CD4-positive, alpha-beta T cell treated with Interleukin-6 for 4 hours (primary cell): ENCODE data around the gene WDR74.

Source experiments
- DNase-seq: peaks from one replicate; pipeline ENCODE4 v3.0.0-alpha.2; 2020; ENCODE audit warnings: mixed read lengths

Gene WDR74

DNA sequence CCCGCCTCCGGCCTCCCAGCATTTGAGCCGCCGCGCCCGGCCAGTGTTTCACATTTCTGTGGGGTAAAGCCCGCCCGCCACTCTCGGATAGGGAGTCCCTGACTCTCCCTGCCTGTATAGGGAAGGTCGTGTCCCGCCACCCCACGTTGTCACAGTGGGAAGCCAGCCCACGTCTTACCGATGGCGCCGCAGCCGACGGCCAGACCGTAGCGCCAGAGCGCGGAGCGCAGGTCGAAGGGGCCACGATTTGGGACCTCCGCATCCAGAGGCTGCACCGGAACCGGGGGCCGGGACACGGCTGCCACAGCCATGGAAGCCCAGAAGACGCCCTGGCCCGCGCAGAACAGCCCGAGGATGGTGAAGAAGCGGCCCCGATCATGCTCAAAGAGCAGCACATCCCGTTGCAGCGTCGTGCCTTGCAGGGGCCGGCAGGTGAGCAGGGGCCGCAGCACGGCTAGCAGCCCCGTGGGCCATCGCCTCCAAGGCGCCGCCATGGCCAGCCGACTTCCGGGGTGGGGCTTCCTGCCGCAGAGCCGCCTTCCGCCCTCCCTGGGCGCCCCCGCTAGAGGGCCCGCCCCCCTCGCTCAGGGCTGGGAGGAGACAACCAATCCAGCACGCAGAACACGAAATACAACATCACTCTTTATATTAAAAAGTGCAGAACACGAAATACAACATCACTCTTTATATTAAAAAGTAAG is 47.7 kb downstream of the WDR74 start, which contains the start of gene TMEM223:
Gene TMEM223, minus strand, starts transcription at position 506 of the 701 bp plus-strand sequence. Its CDS starts 12 bp downstream, at position 494.
- DNase-seq: peak; percentile 94

GRCh38 chr11:62789576-62789975 is 49.8 kb downstream of the WDR74 start:
- no peak for DNase-seq

DNA sequence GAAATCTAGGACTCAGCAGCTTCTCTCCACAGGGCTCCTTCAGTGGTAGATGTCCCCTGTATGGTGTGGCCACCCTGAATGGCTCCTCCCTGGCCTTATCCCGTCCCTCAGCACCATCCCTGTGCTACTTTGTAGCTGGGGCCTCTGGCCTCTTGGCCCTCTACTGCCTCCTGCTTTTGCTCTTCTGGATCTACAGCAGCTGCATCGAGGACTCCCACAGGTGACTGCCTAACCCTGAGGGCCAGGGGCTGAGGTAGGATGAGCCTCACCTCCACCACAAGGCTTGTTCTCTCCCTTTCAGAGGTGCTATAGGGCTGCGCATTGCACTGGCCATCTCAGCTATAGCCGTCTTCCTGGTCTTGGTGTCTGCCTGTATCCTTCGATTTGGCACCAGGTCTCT is 50.4 kb downstream of the WDR74 start:
- DNase-seq: no peak

DNA sequence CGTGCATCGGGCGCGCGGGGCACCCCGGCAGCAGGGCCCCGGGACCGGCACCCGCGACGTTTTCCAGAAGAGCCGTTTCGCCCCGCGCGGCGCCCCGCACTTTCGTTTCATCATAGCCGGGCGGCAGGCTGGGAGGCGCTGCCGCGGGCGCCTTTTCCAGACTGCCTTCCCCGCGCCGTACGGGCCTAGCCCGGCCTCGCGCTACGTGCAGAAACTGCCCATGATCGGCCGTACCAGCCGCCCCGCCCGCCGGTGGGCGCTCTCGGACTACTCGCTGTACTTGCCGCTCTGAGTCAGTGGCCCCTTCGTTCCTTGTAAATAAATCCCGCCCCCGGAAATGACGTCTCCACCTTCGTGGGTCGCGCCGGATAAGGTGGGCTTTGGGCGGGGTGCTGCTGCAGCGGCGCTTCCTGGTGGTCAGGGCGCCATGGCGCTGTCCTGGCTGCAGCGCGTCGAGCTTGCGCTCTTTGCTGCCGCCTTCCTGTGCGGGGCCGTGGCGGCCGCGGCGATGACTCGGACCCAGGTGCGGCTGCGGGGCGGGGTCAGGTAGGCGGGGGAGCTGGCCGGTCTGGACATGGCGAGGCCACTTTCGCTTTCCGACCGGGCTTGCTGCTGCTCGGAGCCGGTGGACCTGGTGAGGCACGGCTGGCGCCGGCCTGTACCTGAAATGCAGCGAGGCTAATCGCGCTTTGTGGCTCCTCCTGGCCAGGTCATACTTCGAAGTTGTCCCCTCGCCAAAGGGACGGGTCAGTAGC is 52.2 kb downstream of the WDR74 start, which contains the start of gene TMEM179B:
Gene TMEM179B, plus strand, starts transcription at position 398 of the 755 bp plus-strand sequence. Its CDS starts 30 bp downstream, at position 428.
- DNase-seq: peak; percentile 99

GRCh38 chr11:62786318-62787004 is 52.9 kb downstream of the WDR74 start:
- peak; percentile 87 for DNase-seq
